ENCODE data around the gene RAB13. TPM values are rescaled to one million over a fixed set of nuclear protein-coding genes. Genes with fewer than 3 reads are reported as not detected.

RAB13 gene
- total and polyA plus RNA-seq, 2 of the 8 experiments (the other 6 are each of a cell fraction or from before 2014, with no cell fraction given) = 70.5 to 157 TPM

GRCh38 chr1:153985941-153986761 is at the start of gene RAB13 (continued):
- TF ChIP-seq KDM4A (IDR thresholded peaks at IDR 0.05; ENCODE audit: low read depth, low read length, severe bottlenecking) (no peak), BRCA1 (IDR thresholded peaks at IDR 0.05; ENCODE audit: low read depth, low read length) (no peak), SAP30 (IDR thresholded peaks at IDR 0.05; ENCODE audit: insufficient read depth, insufficient replicate concordance, low read length) (no peak), POLR2AphosphoS5 (IDR thresholded peaks at IDR 0.05; ENCODE audit: low read depth, low read length) (peak; percentile 77), BCL11A (IDR thresholded peaks at IDR 0.05; ENCODE audit: low read depth in 2 of 2, low read length in 2 of 2) (no peak), CHD2 (IDR thresholded peaks at IDR 0.05; ENCODE audit: low read length) (no peak), RFX5 (IDR thresholded peaks at IDR 0.05; ENCODE audit: borderline replicate concordance, low read depth, low read length) (no peak), SIN3A (conservative IDR thresholded peaks at IDR 0.05 in 1 of 2, IDR thresholded peaks at IDR 0.05 in 1 of 2; ENCODE audit: low read depth in 1 of 2, low read length in 2 of 2) (peak in 1 of 2 experiments; percentile 51; a peak in 1 of 4 replicates), SRF (IDR thresholded peaks at IDR 0.05; ENCODE audit: low read depth, low read length) (no peak), JUND (IDR thresholded peaks at IDR 0.05; ENCODE audit: low read length) (no peak)

Data from H1 (cell line).